HEK293T (cell line): ENCODE results near the gene COG1.

ENCODE experiments used
- HDGF ChIP-seq: fragments of 450-650 bp; IDR thresholded peaks from 2 replicates; pipeline ENCODE4 v1.6.1; 2017; ENCODE audit warnings: antibody characterized with exemption, borderline replicate concordance
- SP1 ChIP-seq: fragments of 450-650 bp; IDR thresholded peaks from 2 replicates; pipeline ENCODE4 v1.6.1; 2017

DNA sequence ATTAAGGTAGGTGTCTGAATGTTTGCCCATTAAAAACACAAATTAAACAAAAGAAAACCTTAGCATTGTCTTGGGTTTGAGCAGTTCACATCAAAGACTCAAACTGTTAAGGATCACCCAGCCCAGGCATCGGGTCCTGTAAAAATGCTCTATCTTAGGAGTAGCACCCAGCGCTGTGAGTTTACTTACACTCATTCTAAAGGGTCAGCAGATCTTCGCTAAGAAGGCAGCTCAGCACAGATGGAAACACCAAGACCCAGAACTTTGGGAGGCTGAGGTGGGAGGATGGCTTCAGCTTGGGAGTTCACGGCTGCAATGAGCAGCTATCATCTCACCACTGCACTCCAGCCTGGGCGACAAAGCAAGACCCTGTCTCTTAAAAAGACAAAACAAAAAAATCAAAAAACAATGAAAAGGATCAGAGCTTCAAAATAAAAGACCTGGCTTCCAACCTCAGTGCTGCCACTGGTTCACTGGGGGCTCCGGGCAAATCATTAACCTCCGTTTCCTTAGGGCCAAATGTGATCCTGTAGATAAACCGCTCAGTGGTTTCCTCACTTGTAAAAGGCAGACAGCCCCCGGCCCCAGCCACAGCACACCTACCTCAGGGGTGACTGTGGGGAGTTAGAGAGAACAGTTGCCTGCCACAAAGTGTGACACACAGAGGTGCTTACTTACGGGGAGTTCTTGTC, 11.1 kb downstream of the COG1 start:
- no peak for TF ChIP-seq HDGF
- no peak for TF ChIP-seq SP1
